NK-92 treated with Interleukin-12 subunit alpha and Interleukin-12 subunit beta, amount 100 ng/mL, for 24 hours (cell line): ENCODE results near the gene NAALADL2.

Experiments used
- DNase-seq: peaks from one replicate; lab custom pipeline; 2025; lab: John Stamatoyannopoulos, UW

NAALADL2 gene

GRCh38 chr3:175672119-175672689, 813.1 kb downstream of the NAALADL2 start:
- no peak for DNase-seq

- DNase-seq = no peak
These were observed 820.4 kb downstream of the NAALADL2 start for GRCh38 chr3:175679568-175679967.

- no peak for DNase-seq
These were observed 833.1 kb downstream of the NAALADL2 start for GRCh38 chr3:175692256-175692655.

- no peak for DNase-seq
These were observed 836.1 kb downstream of the NAALADL2 start for GRCh38 chr3:175695251-175695650.

- DNase-seq = no peak
These were observed 843.8 kb downstream of the NAALADL2 start for GRCh38 chr3:175702956-175703355.

GRCh38 chr3:175704366-175705055, 845.4 kb downstream of the NAALADL2 start:
- no peak for DNase-seq

- DNase-seq = no peak
These were observed 854.1 kb downstream of the NAALADL2 start for GRCh38 chr3:175713268-175713667.

GRCh38 chr3:175716446-175716845, 857.3 kb downstream of the NAALADL2 start:
- no peak for DNase-seq

- DNase-seq = no peak
These were observed 867.1 kb downstream of the NAALADL2 start for GRCh38 chr3:175726228-175726627.

GRCh38 chr3:175728566-175728965, 869.4 kb downstream of the NAALADL2 start:
- DNase-seq = no peak

GRCh38 chr3:175729466-175729865, 870.3 kb downstream of the NAALADL2 start:
- DNase-seq = no peak

GRCh38 chr3:175731543-175731942, 872.4 kb downstream of the NAALADL2 start:
- DNase-seq = no peak

- no peak for DNase-seq
These were observed 872.9 kb downstream of the NAALADL2 start for GRCh38 chr3:175732017-175732416.

GRCh38 chr3:175735866-175736265, 876.7 kb downstream of the NAALADL2 start:
- DNase-seq = no peak

- DNase-seq = no peak
These were observed 878.8 kb downstream of the NAALADL2 start for GRCh38 chr3:175737646-175738572.

- no peak for DNase-seq
These were observed 882.8 kb downstream of the NAALADL2 start for GRCh38 chr3:175741951-175742350.

GRCh38 chr3:175743733-175744400, 884.7 kb downstream of the NAALADL2 start:
- no peak for DNase-seq

GRCh38 chr3:175746308-175746707, 887.2 kb downstream of the NAALADL2 start:
- DNase-seq = no peak

GRCh38 chr3:175748087-175748730, 889.1 kb downstream of the NAALADL2 start:
- no peak for DNase-seq

GRCh38 chr3:175749981-175750380, 890.8 kb downstream of the NAALADL2 start:
- DNase-seq = no peak

GRCh38 chr3:175751089-175751488, 892.0 kb downstream of the NAALADL2 start:
- no peak for DNase-seq

GRCh38 chr3:175763948-175764347, 904.8 kb downstream of the NAALADL2 start:
- DNase-seq = no peak
